ENCODE measurements around the gene ODAD2.

GRCh38 chr10:27794157-27794556 lies 204.7 kb downstream of the ODAD2 start:
- no peak for TF ChIP-seq POLR2AphosphoS5 (IDR thresholded peaks at IDR 0.05; ENCODE audit: low read depth, low read length)
- TF ChIP-seq POLR2A (IDR thresholded peaks at IDR 0.05; ENCODE audit: low read depth, low read length): no peak
- TF ChIP-seq POU2F2 (IDR thresholded peaks at IDR 0.05; ENCODE audit: low read depth, low read length): no peak
- no peak for TF ChIP-seq TAF1 (IDR thresholded peaks at IDR 0.05; ENCODE audit: low read depth, low read length)
